Activated CD8-positive, alpha-beta memory T cell treated with anti-CD3 and anti-CD28 coated beads for 36 hours (primary cell): Measurements from ENCODE around the gene ABCG4. TPM values are rescaled to one million over a fixed set of nuclear protein-coding genes. Genes with fewer than 3 reads are reported as not detected.
"Not testable (repeated sequence)": the region's sequence is repeated elsewhere in the genome, so short reads cannot be mapped to it uniquely, and the experiment has no call there.

Source experiments
- CTCF ChIA-PET: fragments of 350-600 bp; sonication (Branson Sonifier 250); formaldehyde crosslinking; loops from one replicate; lab custom pipeline; 2021; ENCODE audit warnings: antibody characterized with exemption; lab: Charles Lee
- POLR2A ChIA-PET: fragments of 350-600 bp; sonication (Branson Sonifier 250); formaldehyde crosslinking; loops from one replicate; lab custom pipeline; 2021; ENCODE audit warnings: antibody characterized with exemption; lab: Charles Lee
- total RNA-seq, 2 experiments: library from RNA; stranded (reverse); gene quantifications; one replicate each; pipeline ENCODE4 v1.2.3, GENCODE V29; 2021

Gene ABCG4
- total RNA-seq, 2 experiments from 2014 or later: 0.08 TPM; not detected in 1

DNA sequence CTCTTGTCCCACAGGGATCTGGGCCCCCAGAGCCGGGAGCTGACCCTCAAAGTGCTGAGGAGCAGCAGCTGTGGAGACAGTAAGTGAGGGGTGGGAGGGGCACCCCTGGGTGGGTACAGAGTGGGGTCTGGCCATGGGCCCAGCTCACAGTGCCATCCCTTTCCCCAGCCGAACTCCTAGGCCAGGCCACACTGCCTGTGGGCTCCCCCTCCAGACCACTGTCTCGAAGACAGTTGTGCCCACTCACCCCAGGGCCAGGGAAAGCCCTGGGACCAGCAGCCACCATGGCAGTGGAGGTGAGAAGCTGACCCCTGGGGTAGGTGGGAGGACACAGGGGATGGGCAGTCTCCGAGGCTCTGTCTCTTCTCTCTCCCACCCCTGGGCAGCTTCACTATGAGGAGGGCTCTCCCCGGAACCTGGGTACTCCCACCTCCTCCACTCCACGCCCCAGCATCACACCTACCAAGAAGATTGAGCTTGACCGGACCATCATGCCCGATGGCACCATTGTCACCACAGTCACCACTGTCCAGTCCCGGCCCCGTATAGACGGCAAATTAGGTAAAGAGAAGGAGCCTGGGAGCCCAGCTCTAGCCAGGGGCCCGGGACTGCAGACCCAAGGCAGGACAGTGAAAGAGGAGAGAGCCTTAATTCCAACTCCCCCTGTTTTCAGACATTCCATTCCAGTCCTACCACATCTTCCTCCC lies 36.4 kb upstream of the ABCG4 start:
- ChIA-PET CTCF (interaction anchor here (0.5 to 0.7 kb wide), 3 partner anchors 15 to 118 kb away, joined by 3 to 4 read pairs (median 4); no protein-coding TSS in a partner anchor), POLR2A (interaction anchor here (1.1 to 1.4 kb wide), 2 partner anchors 8 to 10 kb away, joined by 5 to 7 read pairs; partner anchors contain the start of gene HINFP)

DNA sequence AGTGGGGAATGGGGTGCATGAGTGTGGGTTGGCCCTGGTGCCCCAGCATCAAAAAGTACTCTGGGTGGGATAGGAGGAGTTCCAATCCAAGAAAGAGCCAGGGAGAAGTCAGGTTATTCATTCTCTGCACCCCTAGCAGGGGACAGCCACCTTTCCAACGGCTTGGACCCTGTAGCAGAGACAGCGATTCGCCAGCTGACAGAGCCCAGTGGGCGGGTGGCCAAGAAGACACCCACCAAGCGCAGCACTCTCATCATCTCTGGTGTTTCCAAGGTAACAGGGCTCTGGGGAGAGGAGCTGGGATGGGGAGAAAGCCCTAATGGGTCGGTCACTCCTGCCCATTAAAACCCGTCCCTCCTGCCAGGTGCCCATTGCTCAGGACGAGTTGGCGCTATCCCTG lies 35.1 kb upstream of the ABCG4 start:
- ChIA-PET CTCF (no interaction called here), POLR2A (no interaction called here)

DNA sequence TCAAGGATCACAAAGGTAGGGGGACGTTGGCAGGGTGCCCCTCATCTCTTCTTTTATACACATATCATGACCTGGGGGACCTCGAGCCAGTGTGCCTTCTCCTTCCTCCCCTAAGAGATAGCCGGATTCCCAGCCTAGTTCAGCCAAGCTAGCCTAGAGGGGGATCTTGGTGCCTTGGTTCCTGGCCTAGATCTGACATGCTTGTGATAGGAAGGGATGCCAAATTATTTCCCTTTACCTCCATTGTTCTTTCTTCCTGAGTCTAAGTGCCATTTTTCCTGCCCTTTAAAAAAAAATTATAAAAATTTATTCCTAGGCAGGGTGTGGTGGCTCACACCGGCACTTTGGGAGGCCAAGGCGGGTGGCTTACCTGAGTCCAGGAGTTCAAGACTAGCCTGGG lies 34.5 kb upstream of the ABCG4 start:
- ChIA-PET CTCF (interaction anchor here (0.7 kb wide), 1 partner anchor 444 kb away, joined by 3 read pairs; no protein-coding TSS in a partner anchor), POLR2A (no interaction called here)

DNA sequence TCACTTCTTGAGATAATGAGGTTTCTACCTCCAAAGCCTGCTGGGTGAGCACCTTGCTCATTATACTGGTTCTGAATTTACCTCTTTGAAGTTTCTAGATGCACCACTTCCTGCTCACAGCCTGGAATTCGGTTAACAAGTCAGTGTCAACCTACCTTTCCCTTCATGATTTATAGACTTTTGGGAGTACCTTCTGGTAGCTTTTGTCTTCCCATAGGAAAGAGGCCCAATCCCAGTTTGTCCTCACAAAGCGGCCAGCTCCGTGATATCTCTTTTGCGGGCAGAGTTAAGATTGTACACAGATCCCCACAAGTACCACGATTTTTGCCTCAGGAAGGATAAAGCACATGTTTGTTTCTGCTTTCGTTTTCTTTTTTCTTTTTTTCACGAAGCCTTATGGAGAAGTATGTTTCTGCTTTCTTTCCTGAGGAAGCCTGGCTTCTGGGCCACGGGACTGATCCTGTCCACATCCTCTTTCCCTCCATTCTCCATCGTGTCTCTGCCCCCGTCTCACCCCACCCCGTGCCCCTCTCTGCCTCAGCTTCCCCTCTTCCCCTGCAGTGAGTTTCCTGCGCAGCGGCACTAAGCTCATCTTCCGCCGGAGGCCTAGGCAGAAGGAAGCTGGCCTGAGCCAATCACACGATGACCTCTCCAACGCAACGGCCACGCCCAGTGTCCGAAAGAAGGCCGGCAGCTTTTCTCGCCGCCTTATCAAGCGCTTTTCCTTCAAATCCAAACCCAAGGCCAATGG lies 33.2 kb upstream of the ABCG4 start:
- ChIA-PET POLR2A (interaction anchor here (0.5 to 0.6 kb wide), 2 partner anchors 32 to 191 kb away, joined by 3 to 5 read pairs; no protein-coding TSS in a partner anchor), CTCF (no interaction called here)

DNA sequence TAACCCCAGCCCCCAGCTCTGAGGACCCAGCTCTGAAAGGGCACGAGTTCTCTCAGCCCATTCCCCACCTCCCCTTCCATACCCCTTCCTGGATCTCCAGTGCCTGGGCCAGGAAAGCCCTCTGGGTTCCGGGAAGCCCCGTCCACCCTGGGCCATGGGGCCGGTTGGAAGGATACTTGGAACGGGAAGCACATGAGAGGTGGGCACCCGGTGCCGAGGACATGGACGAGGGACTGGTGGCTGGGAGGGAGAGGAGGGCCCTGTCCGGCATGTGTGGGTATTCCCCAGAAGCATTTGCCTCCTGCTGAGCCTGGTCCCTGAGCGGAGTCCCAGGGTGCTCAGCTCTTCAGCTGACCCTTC lies 32.6 kb upstream of the ABCG4 start:
- ChIA-PET CTCF (no interaction called here), POLR2A (interaction anchor here (0.5 to 0.6 kb wide), 2 partner anchors 32 to 190 kb away, joined by 3 to 5 read pairs; no protein-coding TSS in a partner anchor)

DNA sequence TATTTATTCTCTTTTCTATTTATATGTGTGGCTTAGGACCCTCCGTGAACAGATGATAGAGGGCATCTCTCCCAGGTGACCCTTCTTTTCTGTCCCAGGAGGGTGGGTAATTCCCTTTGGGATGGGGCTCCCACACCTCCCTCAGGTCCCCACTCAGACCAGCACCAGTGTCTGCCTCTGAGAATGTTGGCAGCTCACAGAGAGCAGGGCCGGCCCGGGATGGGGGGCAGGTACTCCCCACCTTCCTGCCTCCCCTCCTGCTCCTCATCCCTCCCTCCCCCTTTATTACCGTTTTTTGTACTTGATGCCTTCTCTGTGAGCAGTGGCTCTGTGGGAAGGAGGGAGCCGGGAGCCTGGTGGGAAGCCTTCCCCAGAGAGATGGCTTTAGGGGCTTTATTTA lies 32.3 kb upstream of the ABCG4 start:
- ChIA-PET CTCF (no interaction called here), POLR2A (interaction anchor here (0.6 kb wide), 1 partner anchor 33 kb away, joined by 5 read pairs; no protein-coding TSS in a partner anchor)

DNA sequence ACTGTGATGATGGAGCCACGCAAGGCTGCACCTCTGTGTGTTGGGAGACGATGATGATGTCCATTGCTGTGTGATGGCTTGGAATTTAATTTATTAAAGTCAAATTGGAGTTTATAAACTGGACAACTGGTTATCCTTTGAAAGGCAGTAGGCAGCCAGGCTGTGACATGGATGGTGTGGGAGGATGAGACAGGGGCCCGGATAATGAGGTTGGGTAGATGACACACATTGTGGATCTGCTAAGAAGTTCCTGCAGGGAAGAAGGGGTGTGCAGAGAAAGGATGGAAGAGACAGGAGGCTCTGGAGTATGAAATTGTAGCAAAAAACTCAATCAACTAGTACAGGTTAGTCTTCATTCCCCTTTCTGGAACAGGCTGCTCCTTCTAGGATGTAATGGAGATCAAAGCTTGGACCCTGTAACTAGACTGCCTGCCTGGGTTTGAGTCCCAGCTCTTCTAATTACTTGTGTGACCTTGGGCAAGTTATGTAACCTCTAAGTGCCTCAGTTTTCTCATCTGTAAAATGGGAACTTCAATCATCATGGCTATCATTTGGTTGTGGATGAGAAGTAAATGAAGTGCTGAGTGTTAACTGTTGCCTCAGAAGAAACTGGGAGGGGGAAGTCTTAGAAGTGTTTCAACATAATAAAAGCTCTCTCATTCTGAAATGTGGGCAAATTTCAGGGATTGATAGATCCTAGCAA lies 31.7 kb upstream of the ABCG4 start:
- CTCF ChIA-PET: no interaction called here
- POLR2A ChIA-PET: no interaction called here

DNA sequence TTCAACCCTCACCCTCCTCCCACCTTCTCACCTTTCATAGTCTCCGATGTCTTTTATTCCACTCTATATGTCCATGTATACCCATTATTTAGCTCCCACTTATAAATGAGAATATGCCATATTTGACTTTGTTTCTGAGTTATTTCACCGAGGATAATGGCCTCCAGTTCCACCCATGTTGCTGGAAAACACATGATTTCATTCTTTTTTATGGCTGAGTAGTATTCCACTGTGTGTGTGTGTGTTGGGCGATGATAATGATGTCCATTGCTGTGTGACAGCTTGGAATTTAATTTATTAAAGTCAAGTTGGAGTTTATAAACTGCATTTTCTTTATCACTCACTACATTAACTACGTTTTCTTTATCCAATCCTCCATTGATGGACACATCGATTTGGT lies 30.6 kb upstream of the ABCG4 start:
- ChIA-PET POLR2A (no interaction called here), CTCF (interaction anchor here (1.4 kb wide), 1 partner anchor 11 kb away, joined by 4 read pairs; the partner anchor contains the start of gene C2CD2L)

DNA sequence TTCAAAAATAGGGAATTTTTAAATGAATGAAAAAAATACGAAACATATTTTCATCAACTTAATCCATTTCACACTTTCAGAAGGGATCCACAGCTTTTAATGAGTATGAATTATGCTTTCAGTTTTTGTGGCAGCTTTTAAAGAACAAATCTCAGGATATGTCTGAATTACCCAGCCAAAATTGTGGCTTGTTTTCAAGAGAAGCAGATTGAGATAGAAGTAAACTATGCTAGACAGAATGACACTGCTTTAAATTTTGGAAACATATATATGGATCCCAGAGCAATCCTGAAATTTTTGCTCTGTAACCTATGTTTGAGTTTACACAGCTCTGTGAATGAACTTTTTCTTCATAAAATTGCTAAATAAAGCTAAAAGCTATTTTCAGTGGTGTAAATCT lies 29.9 kb upstream of the ABCG4 start:
- POLR2A ChIA-PET: interaction anchor here (0.5 to 0.7 kb wide), 3 partner anchors 17 to 105 kb away, joined by 3 to 4 read pairs (median 3); no protein-coding TSS in a partner anchor

DNA sequence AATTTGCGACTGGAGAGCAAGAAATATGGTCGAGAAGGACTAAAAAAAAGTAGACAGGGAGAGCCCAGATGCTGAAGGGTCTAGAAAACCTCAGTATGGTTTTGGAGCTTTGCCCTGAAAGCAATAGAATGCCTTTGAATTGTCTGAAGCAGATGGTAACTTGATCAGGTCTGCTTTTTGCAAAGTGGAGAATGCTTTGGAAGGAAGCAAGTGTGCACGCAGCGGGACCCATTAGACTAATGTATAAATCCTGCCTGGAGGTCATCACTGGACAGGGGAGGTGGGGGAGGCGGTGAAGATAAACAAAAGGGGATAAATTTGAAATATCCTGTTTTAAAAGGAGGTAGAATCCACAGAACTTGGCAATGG lies 28.2 kb upstream of the ABCG4 start:
- ChIA-PET CTCF (interaction anchor here (1.5 kb wide), 2 partner anchors 14 to 49 kb away, joined by 4 read pairs; partner anchors contain the start of genes C2CD2L and NLRX1), POLR2A (interaction anchor here (0.7 to 1.8 kb wide), 4 partner anchors 8 to 18 kb away, joined by 3 to 8 read pairs (median 6); partner anchors contain the start of genes C2CD2L and DPAGT1)

More for the DNA sequence above, 29.9 kb upstream of the ABCG4 start:
- CTCF ChIA-PET: interaction anchor here (0.7 to 1.4 kb wide), 2 partner anchors 12 to 121 kb away, joined by 3 to 4 read pairs; partner anchors contain the start of genes C2CD2L and CENATAC

DNA sequence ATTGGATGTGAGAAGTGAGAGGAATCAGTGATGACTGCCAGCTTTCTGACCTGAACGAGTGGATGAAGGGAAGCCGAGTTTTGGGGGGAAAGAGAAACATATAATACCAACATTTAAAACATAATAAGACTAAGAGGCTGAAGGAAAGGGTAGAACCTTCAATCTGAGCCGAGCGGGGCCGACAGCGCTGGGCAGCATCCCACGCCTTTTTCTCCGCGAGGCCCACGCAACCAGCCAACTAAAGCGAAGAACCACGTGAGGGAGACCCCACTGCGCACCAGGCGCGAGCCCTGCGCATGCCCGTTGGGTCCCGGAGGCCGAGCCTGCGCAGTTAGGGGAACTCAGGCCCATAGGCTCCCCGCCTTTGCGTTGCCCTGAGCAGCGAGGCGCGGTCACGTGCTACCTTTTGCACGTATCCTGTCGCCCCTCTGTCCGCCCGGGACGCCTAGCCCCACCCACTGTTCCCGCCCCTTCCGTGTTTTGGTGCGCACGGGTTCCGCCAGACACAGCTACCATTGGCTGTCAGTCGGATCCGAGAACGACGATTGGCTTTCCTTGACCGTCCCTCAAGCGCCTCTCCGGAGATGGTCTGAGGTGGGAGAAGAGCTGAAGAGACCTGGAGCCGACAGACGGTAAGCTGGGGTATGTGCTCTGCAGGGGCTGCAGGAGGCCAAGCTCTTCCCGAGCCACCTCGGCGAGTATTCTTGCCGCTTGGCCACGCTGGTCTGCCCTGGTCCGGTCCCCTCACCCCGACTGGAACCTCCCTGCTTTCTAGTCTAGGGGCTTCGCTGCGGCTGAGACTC lies 27.6 kb upstream of the ABCG4 start, which contains the start of gene HINFP:
Gene HINFP (plus strand): TSS at position 573 of the 803 bp plus-strand sequence. CDS start 5,365 bp downstream, outside the sequence.
- ChIA-PET CTCF (interaction anchor here (1.5 kb wide), 2 partner anchors 14 to 48 kb away, joined by 4 read pairs; partner anchors contain the start of genes C2CD2L and NLRX1), POLR2A (interaction anchor here (0.6 to 1.8 kb wide), 7 partner anchors 9 to 108 kb away, joined by 3 to 8 read pairs (median 5); partner anchors contain the start of genes C2CD2L, DPAGT1 and VPS11)

DNA sequence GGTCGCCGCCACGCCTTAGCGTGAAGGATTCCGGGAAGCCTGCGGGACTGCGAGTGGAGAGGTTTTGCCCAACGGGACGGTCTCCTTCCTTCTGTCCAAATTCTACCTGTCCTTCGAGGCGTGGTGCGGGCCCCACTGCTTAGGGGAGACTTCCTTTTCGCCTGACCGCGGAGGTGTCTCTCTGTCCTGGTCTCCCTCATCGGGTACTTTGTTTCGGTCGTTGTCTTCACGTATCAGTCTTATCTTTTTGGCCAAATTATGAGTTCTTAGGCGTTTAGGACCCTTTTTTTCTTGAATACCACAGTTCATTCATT lies 27.1 kb upstream of the ABCG4 start:
- CTCF ChIA-PET: interaction anchor here (1.5 kb wide), 2 partner anchors 15 to 47 kb away, joined by 4 read pairs; partner anchors contain the start of genes C2CD2L and NLRX1
- POLR2A ChIA-PET: interaction anchor here (0.6 to 1.8 kb wide), 7 partner anchors 9 to 84 kb away, joined by 3 to 8 read pairs (median 4); partner anchors contain the start of genes C2CD2L, DPAGT1 and VPS11

DNA sequence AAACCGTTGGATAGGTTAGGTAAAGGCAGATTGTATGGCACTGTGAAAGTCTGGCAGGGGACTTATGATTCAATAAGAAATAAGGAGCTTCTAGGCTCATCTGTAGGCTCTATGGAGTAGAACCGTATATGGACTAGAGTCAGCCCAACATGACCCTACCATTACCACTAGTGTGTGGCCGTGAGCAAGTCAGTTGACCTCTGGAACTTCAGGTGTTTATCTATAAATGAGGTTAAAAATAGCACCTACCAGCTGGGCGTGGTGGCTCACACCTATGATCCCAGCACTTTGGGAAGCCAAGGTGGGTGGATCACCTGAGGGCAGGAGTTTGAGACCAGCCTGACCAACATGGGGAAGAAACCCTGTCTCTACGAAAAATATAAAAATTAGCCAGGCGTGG lies 23.0 kb upstream of the ABCG4 start:
- ChIA-PET CTCF (no interaction called here), POLR2A (interaction anchor here (0.6 kb wide), 1 partner anchor 11 kb away, joined by 6 read pairs; no protein-coding TSS in a partner anchor)

DNA sequence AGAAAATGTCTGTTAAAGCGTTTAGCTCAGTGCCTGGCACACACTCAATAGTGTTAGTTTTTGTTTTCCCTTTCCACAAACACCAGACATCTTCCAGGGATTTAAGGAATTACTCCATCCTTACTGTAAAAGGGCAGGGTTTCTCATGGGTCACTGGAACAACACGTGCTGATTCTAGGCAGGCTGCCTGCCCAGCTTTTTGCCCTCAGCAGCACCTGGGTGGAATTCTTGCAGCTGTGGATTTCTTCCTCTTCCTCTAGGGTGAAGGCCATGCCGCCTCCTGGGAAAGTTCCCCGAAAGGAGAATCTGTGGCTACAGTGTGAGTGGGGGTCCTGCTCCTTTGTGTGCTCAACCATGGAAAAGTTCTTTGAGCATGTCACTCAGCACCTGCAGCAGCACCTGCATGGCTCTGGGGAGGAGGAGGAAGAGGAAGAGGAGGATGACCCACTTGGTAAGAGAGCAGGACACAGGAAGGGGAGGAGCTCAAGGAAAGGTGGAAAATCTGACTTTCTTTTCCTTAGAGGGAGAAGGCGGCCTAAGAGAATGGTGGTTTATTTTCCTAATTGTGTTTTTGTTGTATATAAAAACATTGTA lies 22.1 kb upstream of the ABCG4 start:
- POLR2A ChIA-PET: interaction anchor here (0.6 kb wide), 2 partner anchors 115 to 322 kb away, joined by 3 to 7 read pairs; no protein-coding TSS in a partner anchor
- CTCF ChIA-PET: interaction anchor here (0.8 to 1.1 kb wide), 2 partner anchors 17 to 197 kb away, joined by 3 read pairs; no protein-coding TSS in a partner anchor

DNA sequence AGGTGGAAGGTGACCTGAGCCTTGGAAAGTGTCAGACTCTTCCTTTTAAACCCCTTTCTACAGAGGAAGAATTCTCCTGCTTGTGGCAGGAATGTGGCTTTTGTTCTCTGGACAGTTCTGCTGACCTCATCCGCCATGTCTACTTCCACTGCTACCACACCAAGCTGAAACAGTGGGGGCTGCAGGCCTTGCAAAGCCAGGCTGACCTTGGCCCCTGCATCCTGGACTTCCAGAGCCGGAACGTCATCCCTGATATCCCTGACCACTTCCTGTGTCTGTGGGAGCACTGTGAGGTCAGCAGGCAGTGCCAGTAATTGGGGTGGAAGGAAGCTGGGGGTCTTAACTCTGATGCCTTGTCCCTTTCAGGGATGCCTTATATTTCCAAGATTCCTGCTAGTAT lies 18.2 kb upstream of the ABCG4 start:
- CTCF ChIA-PET: interaction anchor here (1.8 kb wide), 1 partner anchor 66 kb away, joined by 5 read pairs; no protein-coding TSS in a partner anchor

DNA sequence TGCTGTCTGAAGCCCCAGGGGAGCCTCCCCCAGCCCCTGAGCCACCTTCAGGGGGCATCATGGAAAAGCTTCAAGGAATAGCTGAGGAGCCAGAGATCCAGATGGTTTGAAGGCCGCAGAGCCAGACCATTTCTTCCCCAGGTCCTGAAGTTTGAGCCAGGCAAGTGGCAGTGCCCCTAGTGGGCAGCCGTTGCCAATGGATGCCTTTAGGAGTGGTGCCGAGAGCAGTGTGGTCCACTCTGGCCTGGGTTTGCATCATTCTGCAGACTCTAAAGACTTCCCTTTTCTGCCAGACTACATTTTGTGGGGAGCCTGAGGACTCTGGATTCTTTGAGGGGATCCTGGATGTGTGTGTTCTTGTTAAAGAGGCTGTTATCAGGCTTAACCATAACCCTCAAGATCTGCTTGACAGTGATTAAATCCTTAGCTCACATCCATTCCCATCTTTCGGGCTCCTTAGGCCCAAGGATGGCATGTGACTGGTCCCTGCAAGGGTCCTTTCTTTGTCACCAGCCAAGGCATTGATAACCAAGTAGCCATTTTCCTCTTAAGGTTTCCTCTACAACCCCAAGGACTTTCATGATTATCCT lies 14.4 kb upstream of the ABCG4 start:
- ChIA-PET CTCF (interaction anchor here (1.0 to 1.5 kb wide), 2 partner anchors 20 to 32 kb away, joined by 3 to 4 read pairs; no protein-coding TSS in a partner anchor), POLR2A (no interaction called here)

More for the DNA sequence above, 18.2 kb upstream of the ABCG4 start:
- POLR2A ChIA-PET: no interaction called here

DNA sequence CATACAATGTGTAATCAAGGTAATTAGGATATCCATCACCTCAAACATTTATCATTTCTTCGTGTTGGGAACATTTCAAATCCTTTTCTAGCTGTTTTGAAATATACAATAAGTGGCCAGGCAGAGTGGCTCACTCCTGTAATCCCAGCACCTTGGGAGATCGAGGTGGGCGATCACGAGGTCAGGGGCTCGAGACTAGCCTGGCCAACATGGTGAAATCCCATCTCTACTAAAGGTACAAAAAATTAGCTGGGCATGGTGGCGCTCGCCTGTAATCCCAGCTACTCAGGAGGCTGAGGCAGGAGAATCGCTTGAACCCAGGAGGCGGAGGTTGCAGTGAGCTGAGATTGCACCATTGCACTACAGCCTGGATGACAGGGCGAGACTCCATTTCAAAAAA lies 9.6 kb upstream of the ABCG4 start:
- CTCF ChIA-PET: interaction anchor here (0.8 kb wide), 1 partner anchor 11 kb away, joined by 3 read pairs; no protein-coding TSS in a partner anchor
- POLR2A ChIA-PET: not testable (repeated sequence)
